OCI-LY7 (cell line): Measurements from ENCODE around the gene IFT88. TPM values are rescaled to one million over a fixed set of nuclear protein-coding genes. Genes with fewer than 3 reads are reported as not detected.

Source experiments
- BruUV-seq: library from RNA; stranded (reverse); fragments of 400-500 nt; replicated peaks from 2 replicates; lab custom pipeline; 2021; lab: Mats Ljungman, UMichigan
- CTCF ChIA-PET: fragments of 300-600 bp; sonication (Branson Sonifier 250); formaldehyde crosslinking; loops from one replicate; lab custom pipeline; 2022; ENCODE audit warnings: antibody characterized with exemption; ENCODE audit not compliant: unreplicated experiment; lab: Charles Lee
- POLR2A ChIA-PET: fragments of 300-600 bp; sonication (Branson Sonifier 250); formaldehyde crosslinking; loops from one replicate; lab custom pipeline; 2022; ENCODE audit warnings: antibody characterized with exemption; lab: Charles Lee
- DNase-seq: peaks from one replicate; pipeline ENCODE4 v3.0.0-alpha.2; 2015; ENCODE audit warnings: low spot score
- H2AFZ ChIP-seq: fragments of 200-600 bp; sonication (generic), shearing (Covaris generic); 2 replicates; pipeline ENCODE4 v1.6.1; 2014; ENCODE audit warnings: mild to moderate bottlenecking, antibody characterized with exemption, low read length, moderate library complexity
- H3K27ac ChIP-seq: fragments of 200-600 bp; sonication (generic); 2 replicates; pipeline ENCODE4 v1.5.1; 2014; ENCODE audit warnings: mixed run types, low read depth, mild to moderate bottlenecking, moderate library complexity, low read length, inconsistent platforms; ENCODE audit not compliant: poor library complexity, severe bottlenecking
- H3K36me3 ChIP-seq: fragments of 200-600 bp; sonication (generic); 2 replicates; pipeline ENCODE4 v1.6.1; 2014; ENCODE audit warnings: mild to moderate bottlenecking, antibody characterized with exemption, low read length, moderate library complexity, mixed read lengths; ENCODE audit not compliant: insufficient read depth
- H3K4me1 ChIP-seq: fragments of 200-600 bp; sonication (generic); 2 replicates; pipeline ENCODE4 v1.5.1; 2014; ENCODE audit warnings: mild to moderate bottlenecking, low read length; ENCODE audit not compliant: insufficient read depth, poor library complexity, severe bottlenecking
- H3K4me2 ChIP-seq: fragments of 200-600 bp; sonication (generic); 2 replicates; pipeline ENCODE4 v1.6.1; 2014; ENCODE audit warnings: mild to moderate bottlenecking, low read length
- H3K4me3 ChIP-seq: fragments of 200-600 bp; sonication (generic); 2 replicates; pipeline ENCODE4 v1.5.1; 2014; ENCODE audit warnings: mild to moderate bottlenecking, low read depth, low read length; ENCODE audit not compliant: poor library complexity, severe bottlenecking
- H3K79me2 ChIP-seq: fragments of 200-600 bp; sonication (generic); 2 replicates; pipeline ENCODE4 v1.6.1; 2016; ENCODE audit warnings: low read depth, mild to moderate bottlenecking, low read length, moderate library complexity, mixed read lengths; ENCODE audit not compliant: insufficient read depth
- H3K9me2 ChIP-seq: fragments of 200-600 bp; sonication (generic); 2 replicates; pipeline ENCODE4 v1.6.1; 2016; ENCODE audit warnings: mild to moderate bottlenecking, low read length, mixed read lengths; ENCODE audit not compliant: insufficient read depth
- H3K9me3 ChIP-seq: fragments of 200-600 bp; sonication (generic); 2 replicates; pipeline ENCODE4 v1.6.1; 2014; ENCODE audit warnings: mild to moderate bottlenecking, mixed run types, low read length, mixed read lengths
- H4K20me1 ChIP-seq: fragments of 200-600 bp; sonication (generic); 2 replicates; pipeline ENCODE4 v1.6.1; 2014; ENCODE audit warnings: mild to moderate bottlenecking, antibody characterized with exemption, low read length, moderate library complexity, mixed read lengths; ENCODE audit not compliant: insufficient read depth
- CTCF ChIP-seq: fragments of 200-600 bp; sonication (generic); conservative IDR thresholded peaks from 2 replicates; pipeline ENCODE4 v1.5.1; 2014; ENCODE audit warnings: mild to moderate bottlenecking, antibody characterized with exemption, low read length, moderate library complexity, mixed read lengths
- EZH2phosphoT487 ChIP-seq: fragments of 200-600 bp; sonication (generic); IDR thresholded peaks from 2 replicates; pipeline ENCODE4 v1.6.1; 2018; ENCODE audit warnings: low read depth, borderline replicate concordance, mild to moderate bottlenecking, mixed run types, antibody characterized with exemption, low read length, moderate library complexity, mixed read lengths
- intact Hi-C: fragments of 100-400 bp; cut with micrococcal nuclease; formaldehyde crosslinking; loops from one replicate; pipeline ENCODE4 v1.10.0; 2022; ENCODE audit not compliant: unreplicated experiment
- total RNA-seq, 2 experiments: library from RNA; depleted of rRNA in 1 of 2; stranded (reverse); fragments of >200 nt in 1 of 2; shearing (Covaris generic) in 1 of 2; gene quantifications; 2 replicates each; pipeline ENCODE4 v1.2.3, GENCODE V29; 2014 to 2022

IFT88 gene
- total RNA-seq, 2 experiments from 2014 or later, result 6.1 to 6.9 TPM

DNA sequence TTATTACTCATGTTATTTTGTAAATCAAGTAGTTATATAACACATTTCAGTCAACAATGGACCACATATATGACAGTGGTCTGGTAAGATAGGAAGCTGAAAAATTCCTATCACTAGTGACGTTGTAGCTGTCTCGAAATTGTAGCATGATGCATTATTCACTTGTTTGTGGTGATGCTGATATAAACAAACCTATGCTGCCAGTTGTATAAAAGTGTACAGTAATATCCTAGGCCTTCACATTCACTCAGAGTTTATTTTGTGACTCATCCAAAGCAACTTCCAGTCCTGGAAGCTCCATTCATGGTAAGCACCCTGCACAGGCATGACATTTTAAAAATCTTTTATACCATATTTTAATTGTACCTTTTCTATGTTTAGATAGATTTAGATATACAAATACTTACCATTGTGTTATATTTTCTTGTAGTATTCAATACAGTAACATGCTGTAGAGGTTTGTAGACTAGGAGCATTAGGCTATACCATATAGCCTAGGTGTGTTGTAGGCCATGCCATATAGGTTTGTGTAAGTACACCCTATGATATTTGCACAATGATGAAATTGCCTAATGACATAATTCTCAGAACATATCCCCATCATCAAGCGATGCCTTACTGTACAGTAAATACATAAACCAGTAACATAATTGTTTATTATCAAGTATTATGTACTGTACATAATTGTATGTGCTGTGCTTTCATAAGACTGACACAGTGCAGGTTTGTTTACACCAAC, 49.3 kb downstream of the IFT88 start:
- Histone ChIP-seq H3K4me2 (no peak overlapping the region), H3K4me3 (no peak overlapping the region), H3K9me2 (no peaks in the 10 kb centered on the region), H3K36me3 (no peaks in the 10 kb centered on the region), H3K4me1 (no peaks in the 10 kb centered on the region), H3K27ac (no peak overlapping the region), H3K9me3 (no peaks in the 10 kb centered on the region), H4K20me1 (no peaks in the 10 kb centered on the region), H2AFZ (no peak overlapping the region), H3K79me2 (no peaks in the 10 kb centered on the region)
- intact Hi-C loops, result no loop called here
- POLR2A ChIA-PET, result no interaction called here
- no peak for DNase-seq
- BruUV-seq, result no TSS peak
- CTCF ChIA-PET, result no interaction called here
- TF ChIP-seq CTCF, result no peak
- TF ChIP-seq EZH2phosphoT487, result no peak

DNA sequence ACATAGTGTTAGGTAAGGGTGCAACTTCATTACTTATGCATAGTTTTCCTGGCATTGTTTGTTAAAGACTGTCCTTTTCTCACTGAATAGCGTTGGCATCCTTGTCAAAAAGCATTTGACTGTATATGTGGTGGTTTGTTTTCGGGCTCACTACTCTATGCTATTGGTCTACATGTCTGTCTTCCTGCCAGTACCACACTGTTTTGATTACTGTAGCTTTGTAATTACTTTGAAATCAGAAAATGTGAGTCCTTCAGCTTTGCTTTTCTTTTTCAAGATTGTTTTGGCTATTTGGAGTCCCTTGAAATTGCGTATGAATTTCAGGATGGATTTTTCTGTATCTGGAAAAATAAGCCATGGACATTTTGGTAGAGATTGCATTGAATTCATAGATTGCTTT, 56.0 kb downstream of the IFT88 start:
- Histone ChIP-seq H3K36me3 (no peaks in the 10 kb centered on the region), H2AFZ (no peak overlapping the region), H3K4me2 (no peak overlapping the region), H4K20me1 (no peaks in the 10 kb centered on the region), H3K79me2 (no peaks in the 10 kb centered on the region), H3K4me1 (no peaks in the 10 kb centered on the region), H3K4me3 (no peak overlapping the region), H3K9me2 (no peaks in the 10 kb centered on the region), H3K27ac (no peak overlapping the region), H3K9me3 (peaks cover 7% of the 10 kb centered on the region; the same call in 1 of the 2 replicates)
- no peak for DNase-seq
- TF ChIP-seq CTCF, result no peak
- TF ChIP-seq EZH2phosphoT487, result no peak
- no TSS peak for BruUV-seq
- ChIA-PET POLR2A (no interaction called here), CTCF (no interaction called here)
- intact Hi-C loops, result no loop called here

- intact Hi-C loops, result no loop called here
- no peak overlapping the region for H3K4me2 ChIP-seq
- TF ChIP-seq CTCF, result no peak
- no peak for TF ChIP-seq EZH2phosphoT487
- H3K9me3 ChIP-seq, result peaks cover 7% of the 10 kb centered on the region; the same call in 1 of the 2 replicates
- H3K36me3 ChIP-seq, result no peaks in the 10 kb centered on the region
- POLR2A ChIA-PET, result no interaction called here
- H3K79me2 ChIP-seq, result no peaks in the 10 kb centered on the region
- no peaks in the 10 kb centered on the region for H3K9me2 ChIP-seq
- H3K4me3 ChIP-seq, result no peak overlapping the region
- BruUV-seq, result no TSS peak
- no peak for DNase-seq
- no peak overlapping the region for H3K27ac ChIP-seq
- H2AFZ ChIP-seq, result no peak overlapping the region
- no peaks in the 10 kb centered on the region for H4K20me1 ChIP-seq
- CTCF ChIA-PET, result no interaction called here
- H3K4me1 ChIP-seq, result no peaks in the 10 kb centered on the region
Measured at GRCh38 chr13:20624213-20624612, 57.3 kb downstream of the IFT88 start.
